ENCODE data around the gene PGK2. TPM values are rescaled to one million over a fixed set of nuclear protein-coding genes. Genes with fewer than 3 reads are reported as not detected.
A peak's percentile ranks its signal among the peaks of the same experiment; 100 is the strongest.

Gene PGK2
- total RNA-seq (not detected), polyA plus RNA-seq (not detected)

DNA sequence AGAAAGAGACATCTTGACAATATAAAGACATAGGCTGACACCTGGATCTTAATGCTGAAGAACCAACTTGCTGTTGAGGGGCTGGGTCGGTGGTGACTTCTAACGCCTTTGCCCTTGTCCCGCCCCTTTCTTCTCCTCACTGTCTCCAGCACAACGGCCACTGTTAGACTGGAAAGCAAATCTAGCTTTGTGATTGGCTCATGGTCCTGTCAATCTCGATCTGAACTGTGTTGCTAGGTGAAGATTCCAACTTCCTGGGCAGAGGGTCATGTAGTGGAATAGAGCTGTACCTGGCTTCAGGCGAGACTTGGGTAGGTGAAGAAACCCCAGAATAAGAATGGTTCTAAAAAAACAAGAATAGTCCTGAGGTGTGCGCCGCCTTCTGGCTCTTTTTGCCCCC lies at the start of gene PGK2:
Gene PGK2, minus strand, starts transcription at position 110 of the 400 bp plus-strand sequence. Its CDS starts 98 bp downstream, at position 12.
- no peak within 1 kb of the TSS for H3K4me3 ChIP-seq (ENCODE audit: low read depth, low read length)
- H3K27ac ChIP-seq (ENCODE audit: insufficient read depth, low read length, poor library complexity, severe bottlenecking), result no peak within 1 kb of the TSS
- Mint-ChIP-seq H3K9me3 (peaks cover 0 to 15% (median 3%) of the 10 kb centered on the region in 7 donors), H3K4me3 (peak within 1 kb of the TSS in 1 of 4 donors; percentile 27), H3K27me3 (peaks cover 4% of the 10 kb centered on the region), H3K36me3 (no peaks in the 10 kb centered on the region), H3K27ac (no peak within 1 kb of the TSS), H3K4me1 (no peaks in the 10 kb centered on the region)
- ATAC-seq (ENCODE audit: low read depth in 2 of 2) (no peak), DNase-seq (no peak)
- H3K27me3 ChIP-seq (ENCODE audit: control insufficient read depth, insufficient read depth, low read length), result no peaks in the 10 kb centered on the region
- no peaks in the 10 kb centered on the region for H3K4me1 ChIP-seq (ENCODE audit: control insufficient read depth, insufficient read depth, low read length, poor library complexity, severe bottlenecking)
- no peaks in the 10 kb centered on the region for H3K9me3 ChIP-seq (ENCODE audit: control insufficient read depth in 2 of 2, low read length in 2 of 2)
- H3K36me3 ChIP-seq (ENCODE audit: control insufficient read depth, insufficient read depth, low read length), result no peaks in the 10 kb centered on the region

- Histone ChIP-seq H3K4me1 (ENCODE audit: control insufficient read depth, insufficient read depth, low read length, poor library complexity, severe bottlenecking) (no peaks in the 10 kb centered on the region), H3K4me3 (ENCODE audit: low read depth, low read length) (no peak overlapping the region), H3K9me3 (ENCODE audit: control insufficient read depth in 2 of 2, low read length in 2 of 2) (no peaks in the 10 kb centered on the region), H3K27ac (ENCODE audit: insufficient read depth, low read length, poor library complexity, severe bottlenecking) (no peak overlapping the region), H3K36me3 (ENCODE audit: control insufficient read depth, insufficient read depth, low read length) (no peaks in the 10 kb centered on the region), H3K27me3 (ENCODE audit: control insufficient read depth, insufficient read depth, low read length) (no peaks in the 10 kb centered on the region)
- ATAC-seq (ENCODE audit: low read depth in 2 of 2) (no peak), DNase-seq (no peak)
- H3K27ac Mint-ChIP-seq, result no peak overlapping the region
- no peak overlapping the region for H3K4me3 Mint-ChIP-seq
- peaks cover 0 to 5% (median 0%) of the 10 kb centered on the region in 7 donors for H3K9me3 Mint-ChIP-seq
- peaks cover 7% of the 10 kb centered on the region for H3K27me3 Mint-ChIP-seq
- H3K4me1 Mint-ChIP-seq, result no peaks in the 10 kb centered on the region
- H3K36me3 Mint-ChIP-seq, result no peaks in the 10 kb centered on the region
These were observed 48.1 kb upstream of the PGK2 start for GRCh38 chr6:49835140-49835539.

DNA sequence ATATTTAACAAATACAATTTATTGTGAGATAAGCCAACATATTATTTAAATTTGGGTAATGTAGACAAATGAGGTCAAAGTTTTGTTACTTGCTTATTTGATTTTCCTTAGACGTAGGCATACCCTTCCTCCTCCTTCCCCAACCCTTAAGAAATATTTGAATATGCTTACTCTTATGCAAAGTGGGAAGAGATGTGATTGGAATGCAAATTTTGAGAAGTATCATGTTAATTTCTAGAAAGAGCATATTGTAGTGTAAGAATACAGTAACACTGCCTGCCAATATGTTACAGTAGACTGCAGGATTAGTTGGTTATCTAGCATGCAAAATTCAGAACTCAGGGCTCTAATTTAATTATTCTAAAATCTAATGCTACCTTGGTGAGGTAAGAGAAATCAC lies 46.3 kb upstream of the PGK2 start:
- DNase-seq, result no peak
- no peak overlapping the region for H3K4me3 Mint-ChIP-seq
- H3K36me3 Mint-ChIP-seq, result no peaks in the 10 kb centered on the region
- H3K4me1 Mint-ChIP-seq, result no peaks in the 10 kb centered on the region
- Histone ChIP-seq H3K27me3 (ENCODE audit: control insufficient read depth, insufficient read depth, low read length) (no peaks in the 10 kb centered on the region), H3K27ac (ENCODE audit: insufficient read depth, low read length, poor library complexity, severe bottlenecking) (no peak overlapping the region), H3K4me1 (ENCODE audit: control insufficient read depth, insufficient read depth, low read length, poor library complexity, severe bottlenecking) (no peaks in the 10 kb centered on the region), H3K9me3 (ENCODE audit: control insufficient read depth in 2 of 2, low read length in 2 of 2) (no peaks in the 10 kb centered on the region), H3K36me3 (ENCODE audit: control insufficient read depth, insufficient read depth, low read length) (no peaks in the 10 kb centered on the region), H3K4me3 (ENCODE audit: low read depth, low read length) (no peak overlapping the region)
- ATAC-seq (ENCODE audit: low read depth in 2 of 2), result no peak
- H3K9me3 Mint-ChIP-seq, result peaks cover 0 to 8% (median 0%) of the 10 kb centered on the region in 7 donors
- H3K27ac Mint-ChIP-seq, result no peak overlapping the region
- H3K27me3 Mint-ChIP-seq, result peaks cover 7% of the 10 kb centered on the region

DNA sequence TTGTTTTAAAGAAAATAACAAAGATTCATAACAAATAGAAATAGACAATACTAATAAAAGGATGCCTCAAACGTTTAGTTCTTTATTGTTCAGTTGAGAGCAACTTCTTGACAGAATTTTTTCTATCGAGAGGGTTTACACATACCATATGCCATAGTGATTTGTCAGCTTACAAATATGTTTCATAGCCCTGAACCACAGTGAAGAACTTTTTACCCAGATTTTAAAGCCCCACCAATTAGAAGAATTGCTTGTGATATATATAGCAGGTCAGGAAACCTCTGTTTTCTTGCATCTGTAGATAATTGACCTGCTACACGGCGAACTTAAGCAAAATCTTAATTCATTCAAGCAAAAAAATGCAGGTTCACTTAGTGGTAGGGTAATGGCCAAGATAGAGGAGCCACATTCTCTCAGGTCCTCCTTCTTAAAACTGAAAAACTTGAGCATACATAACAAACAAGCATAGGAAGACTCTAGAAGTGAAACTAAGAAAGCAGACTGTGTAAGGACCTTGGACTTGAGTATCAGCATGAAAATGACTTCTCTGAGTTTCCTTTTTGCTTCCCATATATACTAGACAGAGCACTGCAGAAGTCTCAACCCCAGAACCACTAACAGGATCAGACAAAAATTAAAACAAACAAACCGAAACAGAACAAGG lies 39.8 kb upstream of the PGK2 start:
- Mint-ChIP-seq H3K27me3 (no peaks in the 10 kb centered on the region), H3K36me3 (no peaks in the 10 kb centered on the region), H3K4me3 (no peak overlapping the region), H3K9me3 (peaks cover 0 to 3% (median 0%) of the 10 kb centered on the region in 7 donors), H3K4me1 (peaks cover 0 to 2% (median 0%) of the 10 kb centered on the region in 4 donors), H3K27ac (no peak overlapping the region)
- no peaks in the 10 kb centered on the region for H3K36me3 ChIP-seq (ENCODE audit: control insufficient read depth, insufficient read depth, low read length)
- H3K27ac ChIP-seq (ENCODE audit: insufficient read depth, low read length, poor library complexity, severe bottlenecking), result no peak overlapping the region
- no peaks in the 10 kb centered on the region for H3K9me3 ChIP-seq (ENCODE audit: control insufficient read depth in 2 of 2, low read length in 2 of 2)
- H3K4me1 ChIP-seq (ENCODE audit: control insufficient read depth, insufficient read depth, low read length, poor library complexity, severe bottlenecking), result no peaks in the 10 kb centered on the region
- H3K4me3 ChIP-seq (ENCODE audit: low read depth, low read length), result no peak overlapping the region
- ATAC-seq (ENCODE audit: low read depth in 2 of 2) (no peak), DNase-seq (no peak)
- no peaks in the 10 kb centered on the region for H3K27me3 ChIP-seq (ENCODE audit: control insufficient read depth, insufficient read depth, low read length)

DNA sequence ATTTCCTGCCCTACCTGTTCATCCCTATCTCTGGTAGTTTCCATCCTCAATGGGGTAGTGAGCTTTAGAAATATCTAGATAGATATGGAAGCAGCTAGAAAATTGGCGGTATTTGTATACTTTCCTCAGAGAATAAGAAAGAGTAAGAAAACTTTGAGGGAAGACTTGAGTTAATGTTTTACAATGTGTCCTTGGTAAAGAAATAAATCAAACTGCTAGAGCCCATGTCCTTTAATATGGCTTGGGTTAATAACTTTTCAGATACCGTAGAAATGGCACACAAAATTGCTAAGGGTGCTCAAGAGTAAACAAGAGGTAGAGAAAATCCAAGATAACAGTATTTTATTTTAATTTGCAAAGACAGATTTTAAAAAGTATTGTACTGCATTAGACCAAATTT lies 28.1 kb upstream of the PGK2 start:
- Mint-ChIP-seq H3K4me1 (no peaks in the 10 kb centered on the region), H3K27me3 (no peaks in the 10 kb centered on the region), H3K36me3 (no peaks in the 10 kb centered on the region), H3K9me3 (peaks cover 0 to 3% (median 0%) of the 10 kb centered on the region in 7 donors), H3K4me3 (no peak overlapping the region), H3K27ac (no peak overlapping the region)
- no peak overlapping the region for H3K4me3 ChIP-seq (ENCODE audit: low read depth, low read length)
- ATAC-seq (ENCODE audit: low read depth in 2 of 2) (no peak), DNase-seq (no peak)
- H3K36me3 ChIP-seq (ENCODE audit: control insufficient read depth, insufficient read depth, low read length), result no peaks in the 10 kb centered on the region
- no peaks in the 10 kb centered on the region for H3K27me3 ChIP-seq (ENCODE audit: control insufficient read depth, insufficient read depth, low read length)
- no peak overlapping the region for H3K27ac ChIP-seq (ENCODE audit: insufficient read depth, low read length, poor library complexity, severe bottlenecking)
- no peaks in the 10 kb centered on the region for H3K4me1 ChIP-seq (ENCODE audit: control insufficient read depth, insufficient read depth, low read length, poor library complexity, severe bottlenecking)
- no peaks in the 10 kb centered on the region for H3K9me3 ChIP-seq (ENCODE audit: control insufficient read depth in 2 of 2, low read length in 2 of 2)

- Mint-ChIP-seq H3K4me3 (no peak overlapping the region), H3K9me3 (peaks cover 0 to 7% (median 2%) of the 10 kb centered on the region in 7 donors), H3K4me1 (no peaks in the 10 kb centered on the region), H3K27me3 (no peaks in the 10 kb centered on the region), H3K27ac (no peak overlapping the region), H3K36me3 (no peaks in the 10 kb centered on the region)
- no peak for DNase-seq
- Histone ChIP-seq H3K4me3 (ENCODE audit: low read depth, low read length) (no peak overlapping the region), H3K4me1 (ENCODE audit: control insufficient read depth, insufficient read depth, low read length, poor library complexity, severe bottlenecking) (no peaks in the 10 kb centered on the region), H3K27me3 (ENCODE audit: control insufficient read depth, insufficient read depth, low read length) (no peaks in the 10 kb centered on the region), H3K27ac (ENCODE audit: insufficient read depth, low read length, poor library complexity, severe bottlenecking) (no peak overlapping the region), H3K36me3 (ENCODE audit: control insufficient read depth, insufficient read depth, low read length) (no peaks in the 10 kb centered on the region), H3K9me3 (ENCODE audit: control insufficient read depth in 2 of 2, low read length in 2 of 2) (no peaks in the 10 kb centered on the region)
- no peak for ATAC-seq (ENCODE audit: low read depth in 2 of 2)
These were observed 26.2 kb upstream of the PGK2 start for GRCh38 chr6:49813248-49813647.

GRCh38 chr6:49806145-49806544 lies 19.1 kb upstream of the PGK2 start:
- Mint-ChIP-seq H3K9me3 (peaks cover 0 to 10% (median 3%) of the 10 kb centered on the region in 7 donors), H3K36me3 (no peaks in the 10 kb centered on the region), H3K27ac (no peak overlapping the region), H3K27me3 (no peaks in the 10 kb centered on the region), H3K4me1 (no peaks in the 10 kb centered on the region), H3K4me3 (no peak overlapping the region)
- Histone ChIP-seq H3K4me1 (ENCODE audit: control insufficient read depth, insufficient read depth, low read length, poor library complexity, severe bottlenecking) (no peaks in the 10 kb centered on the region), H3K27me3 (ENCODE audit: control insufficient read depth, insufficient read depth, low read length) (no peaks in the 10 kb centered on the region), H3K9me3 (ENCODE audit: control insufficient read depth in 2 of 2, low read length in 2 of 2) (no peaks in the 10 kb centered on the region), H3K36me3 (ENCODE audit: control insufficient read depth, insufficient read depth, low read length) (no peaks in the 10 kb centered on the region), H3K4me3 (ENCODE audit: low read depth, low read length) (no peak overlapping the region), H3K27ac (ENCODE audit: insufficient read depth, low read length, poor library complexity, severe bottlenecking) (no peak overlapping the region)
- ATAC-seq (ENCODE audit: low read depth in 2 of 2) (no peak), DNase-seq (no peak)

DNA sequence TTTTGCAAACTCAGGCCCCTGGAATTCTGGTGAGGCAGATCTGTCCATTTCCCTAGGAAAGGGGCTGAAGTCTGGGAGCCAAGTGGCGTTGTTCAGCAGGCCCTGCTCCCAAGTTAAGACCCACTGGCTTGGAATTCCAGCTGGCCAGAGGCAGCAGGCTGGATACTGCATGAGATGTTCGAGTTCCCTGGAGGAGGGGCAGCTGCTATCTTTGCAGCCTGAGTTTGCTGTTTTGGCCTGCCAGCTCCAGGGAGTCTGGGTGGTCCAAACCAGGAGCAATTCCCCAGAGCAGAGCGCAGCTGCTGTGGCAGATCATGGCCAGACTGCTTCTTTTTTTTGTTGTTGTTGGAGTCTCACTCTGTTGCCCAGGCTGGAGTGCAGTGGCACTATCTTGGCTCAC lies 18.2 kb upstream of the PGK2 start:
- Mint-ChIP-seq H3K9me3 (peaks cover 0 to 10% (median 3%) of the 10 kb centered on the region in 7 donors), H3K36me3 (no peaks in the 10 kb centered on the region), H3K4me3 (no peak overlapping the region), H3K27me3 (no peaks in the 10 kb centered on the region), H3K4me1 (no peaks in the 10 kb centered on the region), H3K27ac (no peak overlapping the region)
- Histone ChIP-seq H3K4me1 (ENCODE audit: control insufficient read depth, insufficient read depth, low read length, poor library complexity, severe bottlenecking) (no peaks in the 10 kb centered on the region), H3K9me3 (ENCODE audit: control insufficient read depth in 2 of 2, low read length in 2 of 2) (no peaks in the 10 kb centered on the region), H3K27me3 (ENCODE audit: control insufficient read depth, insufficient read depth, low read length) (no peaks in the 10 kb centered on the region), H3K27ac (ENCODE audit: insufficient read depth, low read length, poor library complexity, severe bottlenecking) (no peak overlapping the region), H3K4me3 (ENCODE audit: low read depth, low read length) (no peak overlapping the region), H3K36me3 (ENCODE audit: control insufficient read depth, insufficient read depth, low read length) (no peaks in the 10 kb centered on the region)
- DNase-seq (no peak), ATAC-seq (ENCODE audit: low read depth in 2 of 2) (no peak)

All from CD4-positive, CD25-positive, alpha-beta regulatory T cell (primary cell).